PFSK-1 (cell line): ENCODE measurements around the gene RIN3.

Experiments used
- FOXP2 ChIP-seq: optimal IDR thresholded peaks from 2 replicates; pipeline ENCODE3; 2011; ENCODE audit warnings: borderline replicate concordance, control low read depth, inconsistent platforms; ENCODE audit not compliant: insufficient read depth; ENCODE audit errors: extremely low read length, extremely low read depth
- POLR2AphosphoS5 ChIP-seq: IDR thresholded peaks from 2 replicates; pipeline ENCODE4 v1.6.1; 2012; ENCODE audit warnings: low read depth, mild to moderate bottlenecking, control low read depth, low read length, moderate library complexity
- SIN3A ChIP-seq: IDR thresholded peaks from 2 replicates; pipeline ENCODE4 v1.6.1; 2012; ENCODE audit warnings: mild to moderate bottlenecking, low read length, moderate library complexity, borderline replicate concordance; ENCODE audit not compliant: insufficient read depth
- TAF1 ChIP-seq: IDR thresholded peaks from 2 replicates; pipeline ENCODE4 v1.6.1; 2012; ENCODE audit warnings: low read length, control low read depth, borderline replicate concordance; ENCODE audit not compliant: insufficient read depth
- TF ChIP-seq, protein P1 (sequence below), 2 experiments: IDR thresholded peaks; 2 replicates each; pipeline versions ENCODE4 v1.6.1 to v1.8.0; 2011 to 2012; ENCODE audit warnings: low read depth in 2 of 2, low read length in 2 of 2, control low read depth in 1 of 2, inconsistent platforms in 1 of 2, mild to moderate bottlenecking in 1 of 2, moderate library complexity in 1 of 2; ENCODE audit not compliant: insufficient read depth in 1 of 2

RIN3 gene

DNA sequence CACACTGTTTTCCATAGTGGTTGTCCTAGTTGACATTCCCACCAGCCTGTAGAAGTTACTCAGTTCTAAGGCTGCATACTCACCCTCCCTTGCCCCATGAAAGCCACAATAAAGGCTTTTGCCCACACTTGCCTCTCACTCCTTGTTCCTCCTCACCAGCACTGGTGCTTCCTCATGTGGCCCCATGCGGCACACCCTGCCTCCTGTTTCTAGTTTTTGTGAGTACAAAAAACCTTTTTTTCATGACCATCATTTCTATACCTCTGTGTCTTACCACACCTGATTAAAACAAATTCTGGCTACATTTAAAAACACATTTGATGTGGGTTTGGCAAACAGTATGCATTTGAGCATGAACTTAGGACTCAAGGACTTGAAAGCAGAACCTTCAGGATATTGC lies 40.7 kb upstream of the RIN3 start:
- TF ChIP-seq TAF1 = no peak

DNA sequence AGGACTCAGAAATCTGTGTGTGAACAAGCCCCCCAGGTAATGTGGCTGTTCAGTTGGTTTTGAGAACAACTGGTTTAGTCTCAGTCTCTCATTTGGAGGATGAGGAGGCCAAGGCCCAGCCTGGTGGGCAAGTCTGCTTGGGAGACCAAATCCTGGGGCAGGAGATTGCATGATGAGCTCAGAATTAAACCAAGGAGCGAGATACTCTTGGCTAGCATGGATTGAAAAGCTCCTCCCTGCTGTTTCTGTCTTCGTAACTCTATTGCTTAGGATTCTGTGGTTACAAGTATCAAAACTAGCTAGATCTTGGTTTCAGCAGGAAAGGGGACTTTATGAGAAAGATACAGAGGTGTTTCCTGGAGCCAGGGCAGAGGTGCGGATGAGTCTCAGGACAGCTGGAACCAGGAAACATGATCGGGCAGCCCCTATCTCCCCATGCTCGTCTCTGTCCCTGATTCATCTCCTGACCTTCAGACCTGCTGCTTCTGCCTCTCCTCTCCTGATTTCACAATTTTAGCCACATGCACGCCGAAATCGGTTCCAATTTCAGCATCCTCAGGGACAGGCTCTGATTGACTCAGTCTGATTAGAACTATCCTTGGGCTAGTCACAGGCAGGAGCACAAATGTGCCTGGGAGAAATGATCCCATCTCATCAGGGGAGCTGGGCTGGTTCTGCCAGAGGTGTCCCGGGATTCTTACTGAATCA lies 40.2 kb upstream of the RIN3 start:
- TF ChIP-seq SIN3A (no peak), FOXP2 (no peak), POLR2AphosphoS5 (no peak)

- no peak for TF ChIP-seq FOXP2
- TF ChIP-seq, protein P1, sequence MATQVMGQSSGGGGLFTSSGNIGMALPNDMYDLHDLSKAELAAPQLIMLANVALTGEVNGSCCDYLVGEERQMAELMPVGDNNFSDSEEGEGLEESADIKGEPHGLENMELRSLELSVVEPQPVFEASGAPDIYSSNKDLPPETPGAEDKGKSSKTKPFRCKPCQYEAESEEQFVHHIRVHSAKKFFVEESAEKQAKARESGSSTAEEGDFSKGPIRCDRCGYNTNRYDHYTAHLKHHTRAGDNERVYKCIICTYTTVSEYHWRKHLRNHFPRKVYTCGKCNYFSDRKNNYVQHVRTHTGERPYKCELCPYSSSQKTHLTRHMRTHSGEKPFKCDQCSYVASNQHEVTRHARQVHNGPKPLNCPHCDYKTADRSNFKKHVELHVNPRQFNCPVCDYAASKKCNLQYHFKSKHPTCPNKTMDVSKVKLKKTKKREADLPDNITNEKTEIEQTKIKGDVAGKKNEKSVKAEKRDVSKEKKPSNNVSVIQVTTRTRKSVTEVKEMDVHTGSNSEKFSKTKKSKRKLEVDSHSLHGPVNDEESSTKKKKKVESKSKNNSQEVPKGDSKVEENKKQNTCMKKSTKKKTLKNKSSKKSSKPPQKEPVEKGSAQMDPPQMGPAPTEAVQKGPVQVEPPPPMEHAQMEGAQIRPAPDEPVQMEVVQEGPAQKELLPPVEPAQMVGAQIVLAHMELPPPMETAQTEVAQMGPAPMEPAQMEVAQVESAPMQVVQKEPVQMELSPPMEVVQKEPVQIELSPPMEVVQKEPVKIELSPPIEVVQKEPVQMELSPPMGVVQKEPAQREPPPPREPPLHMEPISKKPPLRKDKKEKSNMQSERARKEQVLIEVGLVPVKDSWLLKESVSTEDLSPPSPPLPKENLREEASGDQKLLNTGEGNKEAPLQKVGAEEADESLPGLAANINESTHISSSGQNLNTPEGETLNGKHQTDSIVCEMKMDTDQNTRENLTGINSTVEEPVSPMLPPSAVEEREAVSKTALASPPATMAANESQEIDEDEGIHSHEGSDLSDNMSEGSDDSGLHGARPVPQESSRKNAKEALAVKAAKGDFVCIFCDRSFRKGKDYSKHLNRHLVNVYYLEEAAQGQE (IDR thresholded peaks at IDR 0.05; ENCODE audit: insufficient read depth in 1 of 2, low read depth in 2 of 2, low read length in 2 of 2) = no peak
- TF ChIP-seq TAF1 = no peak
- no peak for TF ChIP-seq SIN3A
- TF ChIP-seq POLR2AphosphoS5 = no peak
Observed at GRCh38 chr14:92473969-92474535, 39.5 kb upstream of the RIN3 start.

DNA sequence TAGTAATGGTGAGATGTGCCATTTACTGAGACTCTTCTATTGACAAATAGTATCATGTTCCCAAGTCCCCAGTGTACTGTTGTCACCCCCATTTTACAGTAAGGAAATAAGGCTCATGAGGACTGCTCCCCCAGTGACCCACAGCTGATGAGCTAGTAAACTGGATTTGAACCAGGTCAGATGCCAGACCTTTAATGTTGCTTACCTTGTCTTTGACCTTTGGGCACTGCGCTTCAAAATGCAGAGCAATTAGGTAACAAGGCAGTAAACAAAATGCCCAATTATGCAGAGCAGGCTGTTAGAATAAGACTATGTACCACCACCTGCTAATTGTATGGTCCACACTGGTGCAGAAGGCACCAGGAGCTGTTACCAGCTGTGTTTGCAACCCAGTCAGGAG lies 38.5 kb upstream of the RIN3 start:
- no peak for TF ChIP-seq SIN3A
- no peak for TF ChIP-seq FOXP2
- TF ChIP-seq POLR2AphosphoS5 = no peak
- no peak for TF ChIP-seq TAF1
- TF ChIP-seq, protein P1 (IDR thresholded peaks at IDR 0.05; ENCODE audit: insufficient read depth in 1 of 2, low read depth in 2 of 2, low read length in 2 of 2) = no peak

- TF ChIP-seq SIN3A (no peak), POLR2AphosphoS5 (no peak)
Observed at GRCh38 chr14:92475451-92476187, 38.0 kb upstream of the RIN3 start.

DNA sequence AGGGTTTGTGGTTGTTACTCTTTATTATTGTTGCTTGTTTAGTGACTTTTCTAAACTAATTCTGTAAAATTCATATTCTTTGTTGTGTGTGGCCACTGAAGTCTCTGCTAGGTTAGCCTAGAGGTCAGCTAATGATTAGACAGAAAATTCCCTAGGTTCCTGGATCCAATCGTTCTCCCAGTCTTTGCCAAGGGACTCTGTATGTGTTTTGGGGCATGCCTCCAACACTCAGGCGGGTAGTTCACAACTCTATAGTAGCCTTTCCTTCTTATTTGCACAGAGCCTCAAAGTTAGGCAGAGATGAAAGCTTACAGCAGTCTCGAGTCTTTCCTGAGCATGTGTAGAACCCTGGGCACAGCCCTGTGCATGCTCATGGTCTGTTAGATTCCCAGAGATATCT lies 32.7 kb upstream of the RIN3 start:
- TF ChIP-seq, protein P1 (IDR thresholded peaks at IDR 0.05; ENCODE audit: insufficient read depth in 1 of 2, low read depth in 2 of 2, low read length in 2 of 2) = no peak
- no peak for TF ChIP-seq SIN3A
- TF ChIP-seq TAF1 = no peak
- TF ChIP-seq POLR2AphosphoS5 = no peak
- no peak for TF ChIP-seq FOXP2
